Measurements from ENCODE around the gene YPEL5.

DNA sequence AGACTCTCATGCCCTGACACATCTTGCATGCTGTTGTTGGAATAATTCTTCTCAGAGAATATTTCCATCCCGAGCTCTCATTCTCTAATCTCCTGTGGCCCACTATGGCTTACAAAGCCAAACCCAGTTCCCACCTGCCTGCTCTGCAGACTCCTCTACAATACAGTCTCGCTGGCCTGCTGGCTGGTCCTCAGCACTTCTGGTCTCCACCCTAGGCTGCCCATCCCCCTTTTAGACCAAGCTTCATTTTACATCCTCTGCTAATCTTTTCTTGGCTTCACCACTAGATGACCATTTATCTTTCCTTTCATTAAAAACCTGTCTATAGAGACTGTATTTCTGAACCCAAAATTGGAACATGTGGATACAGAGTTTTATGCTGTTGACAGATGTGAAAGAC lies 42.5 kb upstream of the YPEL5 start:
- TF ChIP-seq, protein P1, sequence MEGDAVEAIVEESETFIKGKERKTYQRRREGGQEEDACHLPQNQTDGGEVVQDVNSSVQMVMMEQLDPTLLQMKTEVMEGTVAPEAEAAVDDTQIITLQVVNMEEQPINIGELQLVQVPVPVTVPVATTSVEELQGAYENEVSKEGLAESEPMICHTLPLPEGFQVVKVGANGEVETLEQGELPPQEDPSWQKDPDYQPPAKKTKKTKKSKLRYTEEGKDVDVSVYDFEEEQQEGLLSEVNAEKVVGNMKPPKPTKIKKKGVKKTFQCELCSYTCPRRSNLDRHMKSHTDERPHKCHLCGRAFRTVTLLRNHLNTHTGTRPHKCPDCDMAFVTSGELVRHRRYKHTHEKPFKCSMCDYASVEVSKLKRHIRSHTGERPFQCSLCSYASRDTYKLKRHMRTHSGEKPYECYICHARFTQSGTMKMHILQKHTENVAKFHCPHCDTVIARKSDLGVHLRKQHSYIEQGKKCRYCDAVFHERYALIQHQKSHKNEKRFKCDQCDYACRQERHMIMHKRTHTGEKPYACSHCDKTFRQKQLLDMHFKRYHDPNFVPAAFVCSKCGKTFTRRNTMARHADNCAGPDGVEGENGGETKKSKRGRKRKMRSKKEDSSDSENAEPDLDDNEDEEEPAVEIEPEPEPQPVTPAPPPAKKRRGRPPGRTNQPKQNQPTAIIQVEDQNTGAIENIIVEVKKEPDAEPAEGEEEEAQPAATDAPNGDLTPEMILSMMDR (IDR thresholded peaks at IDR 0.05 in 2 of 3, conservative IDR thresholded peaks at IDR 0.05 in 1 of 3; ENCODE audit: borderline replicate concordance in 1 of 3, insufficient read depth in 1 of 3, low read depth in 2 of 3, low read length in 2 of 3) = no peak
- TF ChIP-seq POLR2A (IDR thresholded peaks at IDR 0.05; ENCODE audit: borderline replicate concordance, extremely low read depth, insufficient read depth, insufficient read length) (no peak), FOSL1 (IDR thresholded peaks at IDR 0.05; ENCODE audit: low read depth) (no peak), CBX3 (IDR thresholded peaks at IDR 0.05; ENCODE audit: low read depth) (no peak), EZH2 (IDR thresholded peaks at IDR 0.05) (no peak)
- TF ChIP-seq, protein P2, sequence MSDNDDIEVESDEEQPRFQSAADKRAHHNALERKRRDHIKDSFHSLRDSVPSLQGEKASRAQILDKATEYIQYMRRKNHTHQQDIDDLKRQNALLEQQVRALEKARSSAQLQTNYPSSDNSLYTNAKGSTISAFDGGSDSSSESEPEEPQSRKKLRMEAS (IDR thresholded peaks at IDR 0.05) = no peak
- TF ChIP-seq, protein P3, sequence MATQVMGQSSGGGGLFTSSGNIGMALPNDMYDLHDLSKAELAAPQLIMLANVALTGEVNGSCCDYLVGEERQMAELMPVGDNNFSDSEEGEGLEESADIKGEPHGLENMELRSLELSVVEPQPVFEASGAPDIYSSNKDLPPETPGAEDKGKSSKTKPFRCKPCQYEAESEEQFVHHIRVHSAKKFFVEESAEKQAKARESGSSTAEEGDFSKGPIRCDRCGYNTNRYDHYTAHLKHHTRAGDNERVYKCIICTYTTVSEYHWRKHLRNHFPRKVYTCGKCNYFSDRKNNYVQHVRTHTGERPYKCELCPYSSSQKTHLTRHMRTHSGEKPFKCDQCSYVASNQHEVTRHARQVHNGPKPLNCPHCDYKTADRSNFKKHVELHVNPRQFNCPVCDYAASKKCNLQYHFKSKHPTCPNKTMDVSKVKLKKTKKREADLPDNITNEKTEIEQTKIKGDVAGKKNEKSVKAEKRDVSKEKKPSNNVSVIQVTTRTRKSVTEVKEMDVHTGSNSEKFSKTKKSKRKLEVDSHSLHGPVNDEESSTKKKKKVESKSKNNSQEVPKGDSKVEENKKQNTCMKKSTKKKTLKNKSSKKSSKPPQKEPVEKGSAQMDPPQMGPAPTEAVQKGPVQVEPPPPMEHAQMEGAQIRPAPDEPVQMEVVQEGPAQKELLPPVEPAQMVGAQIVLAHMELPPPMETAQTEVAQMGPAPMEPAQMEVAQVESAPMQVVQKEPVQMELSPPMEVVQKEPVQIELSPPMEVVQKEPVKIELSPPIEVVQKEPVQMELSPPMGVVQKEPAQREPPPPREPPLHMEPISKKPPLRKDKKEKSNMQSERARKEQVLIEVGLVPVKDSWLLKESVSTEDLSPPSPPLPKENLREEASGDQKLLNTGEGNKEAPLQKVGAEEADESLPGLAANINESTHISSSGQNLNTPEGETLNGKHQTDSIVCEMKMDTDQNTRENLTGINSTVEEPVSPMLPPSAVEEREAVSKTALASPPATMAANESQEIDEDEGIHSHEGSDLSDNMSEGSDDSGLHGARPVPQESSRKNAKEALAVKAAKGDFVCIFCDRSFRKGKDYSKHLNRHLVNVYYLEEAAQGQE (IDR thresholded peaks at IDR 0.05; ENCODE audit: low read depth) = no peak

All from HCT116 (cell line).